Glomerular visceral epithelial cell (primary cell): ENCODE data around the gene JAML.

Experiments used
- DNase-seq: peaks from one replicate; pipeline ENCODE4 v3.0.0-alpha.2; 2016; ENCODE audit errors: extremely low spot score

Gene JAML

DNA sequence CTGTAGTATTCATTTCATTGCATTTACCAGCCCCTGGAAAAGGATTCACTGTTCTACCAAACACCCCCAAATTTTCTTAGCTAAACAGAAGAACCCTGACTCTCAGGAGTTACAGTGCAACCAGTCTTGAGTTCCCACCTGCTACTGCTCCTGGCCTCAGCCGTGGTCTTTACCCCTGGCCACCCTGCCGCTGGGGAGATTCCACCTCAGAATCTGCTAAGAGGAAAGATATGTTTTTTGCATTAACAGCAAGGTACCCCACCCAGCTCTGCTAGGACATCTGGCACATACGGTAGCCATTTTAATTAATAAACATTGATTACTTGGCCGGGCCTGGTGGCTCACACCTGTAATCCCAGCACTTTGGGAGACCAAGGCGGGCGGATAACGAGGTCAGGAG, 9.0 kb downstream of the JAML start:
- no peak for DNase-seq

DNA sequence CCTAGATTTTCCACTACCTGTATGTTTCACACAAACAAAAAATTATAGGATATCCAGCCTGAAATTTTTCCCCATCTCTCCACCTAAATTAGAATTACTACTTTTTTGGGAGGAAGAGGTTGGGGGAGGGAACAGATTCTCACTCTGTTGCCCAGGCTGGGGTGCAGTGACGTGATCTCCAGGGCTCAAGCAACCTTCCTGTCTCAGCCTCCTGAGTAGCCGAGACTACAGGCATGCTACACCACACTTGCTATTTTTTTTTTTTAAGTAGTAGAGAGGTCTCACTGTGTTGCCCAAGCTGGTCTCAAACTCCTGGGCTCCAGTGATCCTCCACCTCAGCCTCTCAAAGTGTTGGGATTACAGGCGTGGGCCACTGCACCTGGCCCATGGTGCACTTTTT, 9.5 kb downstream of the JAML start:
- no peak for DNase-seq

DNA sequence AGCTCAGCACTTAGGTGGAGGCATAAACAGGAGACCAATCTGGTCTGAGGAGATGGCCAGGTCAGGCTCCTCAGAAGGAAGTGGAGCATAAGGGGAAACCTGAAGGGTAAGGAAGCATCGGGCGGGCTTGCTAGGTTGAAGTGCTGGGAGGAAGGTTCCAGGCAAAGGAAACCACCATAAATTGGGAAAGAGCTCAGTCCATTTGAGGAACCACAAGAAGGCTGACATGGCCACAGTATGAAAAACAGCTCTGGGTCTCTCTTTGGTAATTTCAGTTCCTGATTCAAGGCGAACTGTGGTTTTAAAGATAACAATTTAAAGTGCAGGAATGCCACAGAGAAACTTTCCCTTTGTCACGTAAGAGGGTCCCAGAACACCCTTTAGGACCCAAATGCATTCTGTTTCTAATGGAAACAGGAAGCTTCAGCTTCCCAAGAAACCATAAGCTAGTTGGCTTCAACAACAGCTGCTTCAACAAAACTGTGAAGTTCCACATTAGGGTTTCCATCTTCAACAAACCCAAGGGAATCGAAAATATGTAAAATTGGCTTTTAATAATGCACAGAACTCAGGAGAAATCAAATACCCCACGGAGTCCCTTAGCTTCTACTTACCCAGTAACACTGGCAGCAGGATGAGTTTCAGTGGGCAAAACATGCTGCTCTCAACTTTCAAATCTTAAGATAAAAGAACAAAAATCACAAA, 10.4 kb downstream of the JAML start:
- DNase-seq, result no peak

DNA sequence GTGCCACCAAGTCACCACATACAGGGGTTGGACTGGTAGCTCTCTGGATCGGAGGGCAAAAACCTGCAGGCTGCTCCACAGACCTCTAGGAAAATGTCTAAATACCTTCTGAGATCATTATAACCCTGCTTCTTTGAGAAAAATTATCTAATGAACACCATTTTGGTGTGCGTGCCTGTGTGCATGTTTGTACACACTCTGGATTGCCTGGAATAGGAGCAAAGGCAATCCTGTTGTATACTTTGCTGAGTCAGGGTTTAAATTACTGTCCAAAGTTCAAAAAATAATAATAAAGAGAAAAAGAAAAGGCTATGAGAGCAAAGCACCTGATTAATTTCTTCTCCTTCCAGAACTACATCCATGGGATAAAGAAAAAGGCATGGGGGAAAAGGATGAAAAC, 11.0 kb downstream of the JAML start:
- no peak for DNase-seq

DNA sequence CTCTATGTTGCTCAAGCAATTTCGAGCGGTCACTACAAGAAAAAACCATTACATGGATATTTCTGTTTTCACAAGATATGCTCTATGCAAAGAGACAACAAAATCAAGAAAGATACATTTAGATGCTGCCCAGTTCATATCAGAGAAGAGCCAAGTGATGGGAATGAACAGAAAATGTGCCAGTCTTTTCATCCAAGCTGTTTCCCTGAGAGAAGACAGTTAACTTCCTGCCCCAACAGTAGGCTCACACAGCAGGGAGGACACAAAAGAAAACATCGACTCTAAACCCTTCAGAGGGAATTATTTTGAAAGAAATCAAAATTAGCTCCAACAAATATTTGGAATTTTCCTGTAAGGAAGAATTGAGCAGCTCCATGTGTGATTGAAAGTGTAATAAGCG, 11.6 kb downstream of the JAML start:
- DNase-seq, result no peak

DNA sequence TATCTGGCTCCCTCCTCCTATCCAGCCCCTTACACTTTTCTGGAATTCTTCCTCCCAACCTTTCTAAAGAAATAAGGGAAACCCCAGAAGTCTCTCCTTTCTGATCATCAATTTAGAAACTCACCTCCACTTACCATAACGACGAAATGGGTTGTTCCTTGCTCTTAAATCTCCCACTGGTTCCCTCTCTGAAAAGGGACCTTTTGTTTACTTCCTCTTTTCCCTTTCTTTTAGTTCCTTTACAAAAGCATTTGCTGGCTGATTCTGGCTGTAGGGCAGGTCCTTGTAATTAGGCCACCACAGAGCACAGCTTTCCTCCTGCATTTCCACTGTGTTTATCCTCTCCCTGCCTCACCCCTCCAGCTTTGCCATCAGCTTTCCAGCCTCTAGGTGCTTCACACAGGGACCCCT, 12.0 kb downstream of the JAML start:
- DNase-seq, result no peak

DNA sequence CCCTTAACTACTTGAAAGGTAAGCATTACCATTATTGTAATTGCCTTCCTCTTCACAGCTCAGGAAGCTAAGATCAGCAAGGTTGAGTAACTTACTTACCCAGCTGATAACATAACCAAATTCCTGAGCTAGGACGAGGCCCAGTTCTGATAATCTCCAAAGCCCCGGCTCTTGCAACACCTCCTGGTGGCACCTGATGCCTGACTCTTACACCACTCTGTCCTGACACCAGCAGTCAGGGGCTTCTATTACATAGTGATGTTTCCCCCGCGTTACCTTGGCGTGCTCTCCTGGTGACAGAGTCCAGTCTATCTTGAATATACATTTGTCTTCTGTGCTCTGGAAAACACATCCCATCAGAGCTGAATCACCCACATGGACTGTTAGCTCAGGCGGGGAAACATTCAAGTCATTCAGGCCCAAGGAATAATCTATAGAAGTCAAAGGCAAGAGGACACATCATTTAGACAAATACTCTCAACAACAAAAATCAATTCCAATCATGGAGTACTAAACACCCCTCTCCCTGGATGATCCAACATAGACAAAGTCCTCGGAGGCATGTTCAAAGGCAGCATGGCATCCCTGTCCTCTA, 12.6 kb downstream of the JAML start:
- DNase-seq, result no peak

DNA sequence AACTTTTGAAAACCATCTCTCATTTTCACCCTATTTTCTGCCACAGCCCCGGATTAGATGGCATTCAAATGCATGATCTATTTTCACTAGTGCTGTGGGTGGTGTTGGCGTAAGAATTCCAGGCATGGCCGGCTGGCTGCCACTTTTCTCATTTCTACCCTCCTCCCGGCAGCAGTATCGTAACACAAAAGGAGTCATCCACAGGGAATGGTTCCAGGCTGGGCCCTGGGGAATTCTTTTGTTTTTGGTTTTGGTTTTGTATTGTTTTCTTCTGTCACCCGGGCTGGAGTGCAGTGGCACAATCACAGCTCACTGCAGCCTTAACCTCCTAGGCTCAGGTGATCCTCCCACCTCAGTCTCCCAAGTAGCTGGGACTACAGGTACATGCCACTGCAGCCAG, 13.8 kb downstream of the JAML start:
- no peak for DNase-seq

DNA sequence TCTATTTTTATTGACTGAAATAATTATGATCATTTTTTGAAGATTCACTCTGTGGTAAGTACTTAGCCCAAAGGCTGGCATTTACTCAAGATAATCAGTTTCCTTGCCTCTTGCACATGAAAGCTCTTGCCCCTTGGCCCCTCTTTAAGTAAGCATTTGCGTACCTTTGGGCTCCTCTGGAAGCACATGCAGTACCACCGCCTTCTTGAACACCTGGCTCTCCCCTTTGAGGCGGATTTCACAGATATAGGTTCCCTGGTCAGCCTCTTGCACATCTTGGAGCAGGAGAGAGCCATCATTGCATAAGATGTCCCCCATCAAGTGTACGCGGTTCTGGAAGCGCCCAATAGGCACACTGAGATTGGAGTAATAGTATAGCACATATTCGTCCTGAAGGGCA, 14.5 kb downstream of the JAML start:
- no peak for DNase-seq

DNA sequence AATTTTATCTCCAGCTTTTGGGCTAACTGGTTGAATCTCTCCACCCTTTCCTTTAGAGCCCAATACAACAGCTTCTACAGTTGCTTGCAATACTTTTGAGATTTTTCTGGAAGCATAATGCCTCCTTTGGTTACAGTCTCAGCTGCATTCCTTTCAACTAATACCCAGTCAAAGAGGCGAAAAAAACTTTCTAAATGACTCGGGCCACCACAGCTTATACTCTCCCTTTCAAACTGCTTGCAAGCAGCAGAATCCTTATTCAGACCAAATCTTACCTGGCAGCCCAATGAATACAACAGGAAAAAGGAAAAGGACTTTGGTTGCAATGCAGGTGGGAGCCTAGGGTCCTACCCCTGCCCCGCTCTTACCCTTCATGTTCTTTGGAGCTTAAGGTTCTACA, 15.8 kb downstream of the JAML start:
- no peak for DNase-seq

DNA sequence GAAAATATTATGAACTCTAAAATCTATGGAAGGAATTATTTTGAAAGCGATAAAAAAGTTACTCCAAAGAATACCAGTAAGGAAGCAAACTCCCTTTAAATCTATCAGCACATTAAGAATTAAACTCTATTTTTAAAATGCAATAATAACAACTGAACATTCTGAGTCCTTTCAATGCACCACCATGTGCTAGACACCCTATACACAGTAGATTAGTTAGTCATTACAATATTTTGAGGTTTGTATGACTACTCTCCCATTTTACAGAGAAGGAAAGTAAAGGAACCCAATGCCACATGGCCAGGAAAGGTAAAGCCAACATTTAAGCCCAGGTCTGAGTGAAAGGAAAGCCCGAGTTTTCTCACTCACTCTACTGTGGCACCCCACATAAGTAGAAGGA, 17.7 kb downstream of the JAML start:
- no peak for DNase-seq

DNA sequence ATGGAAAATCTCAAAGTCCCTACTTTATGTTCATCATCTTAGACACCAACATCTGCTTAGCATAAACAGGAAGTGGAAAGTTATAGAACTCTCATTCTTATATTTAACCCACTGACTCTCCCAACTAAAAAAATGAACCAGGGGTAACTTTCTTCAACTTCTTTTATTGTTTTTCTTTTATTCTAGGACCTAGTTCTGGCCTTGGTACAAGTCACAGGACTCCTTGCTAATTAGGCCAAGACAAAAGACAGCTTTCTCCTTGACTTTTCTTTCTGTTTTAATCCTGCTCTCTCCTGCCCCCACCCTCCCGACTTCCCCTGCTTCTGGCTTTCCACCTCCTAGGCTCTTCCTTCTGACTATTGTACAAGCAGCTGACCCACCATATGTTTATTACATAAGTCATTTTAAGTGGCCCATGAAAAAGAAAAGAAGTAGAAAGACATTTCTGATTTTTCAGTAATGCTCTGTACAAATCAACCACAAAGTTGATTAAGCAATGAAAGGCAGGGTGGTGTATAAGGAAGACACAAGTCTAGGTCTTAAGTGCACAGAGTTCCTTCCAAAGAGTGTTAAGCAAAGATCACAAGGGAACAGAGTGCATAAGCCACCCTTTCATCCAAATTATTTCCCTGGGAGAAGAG, 18.3 kb downstream of the JAML start:
- no peak for DNase-seq

DNA sequence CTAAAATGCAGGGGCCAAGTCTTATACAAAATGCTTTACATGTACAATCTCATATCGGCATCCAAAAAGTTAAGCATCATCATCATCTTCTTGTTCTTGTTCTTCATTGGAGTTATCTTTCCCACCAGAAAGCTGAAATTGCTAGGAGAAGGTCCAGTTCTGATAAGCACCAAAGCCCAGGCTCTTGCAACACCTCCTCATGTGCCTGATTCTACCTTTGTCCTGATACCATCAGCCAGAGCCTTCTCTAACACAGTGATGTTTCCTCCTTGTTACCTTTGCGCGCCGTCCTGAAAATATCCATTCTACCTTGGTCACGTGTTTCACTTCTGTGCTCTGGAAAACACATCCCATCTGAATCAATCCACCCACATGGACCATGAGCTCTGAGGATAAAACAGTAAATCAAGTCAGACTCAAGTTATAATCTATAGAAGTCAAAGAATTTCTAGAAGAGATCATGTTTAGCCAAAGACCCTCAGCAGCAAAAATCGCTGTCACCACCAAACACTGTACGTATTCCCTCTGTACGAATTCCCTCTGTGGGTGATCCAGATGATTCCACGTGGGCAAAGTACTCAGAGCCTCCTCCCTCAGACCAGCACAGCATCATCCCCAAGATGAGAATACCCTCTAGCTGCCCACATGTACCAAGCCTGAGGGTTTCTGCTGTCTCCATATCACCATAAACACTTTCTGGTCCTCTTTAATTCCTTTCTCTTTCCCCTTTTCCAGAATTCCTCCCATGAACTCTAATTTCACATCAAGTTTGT, 19.0 kb downstream of the JAML start:
- DNase-seq, result no peak

DNA sequence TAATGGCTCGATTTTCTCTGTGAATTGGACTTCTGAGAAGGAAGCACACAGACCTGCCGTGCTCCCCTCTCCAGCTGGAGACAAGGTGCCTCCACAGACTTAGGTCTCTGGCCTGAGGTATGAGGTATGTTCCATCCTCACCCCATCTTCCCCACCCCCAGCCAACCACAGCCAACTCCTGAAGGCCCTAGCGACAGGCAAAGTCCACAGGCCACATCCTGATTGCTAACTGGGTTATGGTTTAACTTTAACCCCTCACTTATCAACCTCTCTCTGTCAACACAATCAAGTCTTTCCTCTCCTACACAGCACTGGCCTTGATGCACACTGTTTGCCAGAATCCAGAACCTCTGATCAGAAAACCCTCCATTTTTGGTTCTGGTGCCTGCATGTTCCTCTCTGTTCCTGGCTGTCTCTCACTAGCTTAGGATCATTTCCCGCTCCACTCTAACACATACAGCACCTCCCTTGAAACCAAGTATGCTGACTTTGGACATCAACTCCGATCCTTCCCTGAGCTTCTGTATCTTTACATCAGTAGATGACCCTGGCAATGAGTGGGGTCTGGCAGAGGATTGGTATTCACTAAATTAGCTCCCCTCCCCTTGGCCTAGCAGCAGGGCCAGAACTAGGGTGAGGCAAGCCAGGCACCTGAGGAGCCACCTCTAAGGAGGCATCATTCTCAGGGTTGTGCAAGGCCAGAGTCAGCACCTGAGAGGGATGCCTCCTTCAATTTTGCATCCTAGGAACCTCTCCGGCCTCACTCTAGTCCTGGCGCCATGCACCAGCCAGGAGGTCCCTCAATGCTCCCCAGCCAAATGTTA, 22.0 kb downstream of the JAML start:
- no peak for DNase-seq

DNA sequence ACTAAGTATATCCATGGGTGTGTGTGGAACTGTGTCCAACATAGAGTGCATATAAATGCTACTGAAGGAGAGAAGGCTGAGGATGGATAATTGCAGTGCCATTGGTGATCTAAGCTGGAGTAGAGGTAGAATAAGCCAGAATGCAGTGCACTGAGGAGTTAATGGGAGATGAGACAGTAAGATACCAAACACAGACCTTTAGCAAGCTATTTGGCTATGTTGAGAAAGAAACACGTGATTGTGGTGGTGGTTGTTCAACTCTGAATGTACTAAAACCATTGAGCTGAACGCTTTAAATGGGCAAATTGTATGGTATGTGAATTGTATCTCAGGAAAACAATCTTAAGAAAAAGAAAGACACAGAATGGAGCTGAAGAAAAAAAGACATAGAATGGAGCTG, 22.8 kb downstream of the JAML start:
- no peak for DNase-seq

DNA sequence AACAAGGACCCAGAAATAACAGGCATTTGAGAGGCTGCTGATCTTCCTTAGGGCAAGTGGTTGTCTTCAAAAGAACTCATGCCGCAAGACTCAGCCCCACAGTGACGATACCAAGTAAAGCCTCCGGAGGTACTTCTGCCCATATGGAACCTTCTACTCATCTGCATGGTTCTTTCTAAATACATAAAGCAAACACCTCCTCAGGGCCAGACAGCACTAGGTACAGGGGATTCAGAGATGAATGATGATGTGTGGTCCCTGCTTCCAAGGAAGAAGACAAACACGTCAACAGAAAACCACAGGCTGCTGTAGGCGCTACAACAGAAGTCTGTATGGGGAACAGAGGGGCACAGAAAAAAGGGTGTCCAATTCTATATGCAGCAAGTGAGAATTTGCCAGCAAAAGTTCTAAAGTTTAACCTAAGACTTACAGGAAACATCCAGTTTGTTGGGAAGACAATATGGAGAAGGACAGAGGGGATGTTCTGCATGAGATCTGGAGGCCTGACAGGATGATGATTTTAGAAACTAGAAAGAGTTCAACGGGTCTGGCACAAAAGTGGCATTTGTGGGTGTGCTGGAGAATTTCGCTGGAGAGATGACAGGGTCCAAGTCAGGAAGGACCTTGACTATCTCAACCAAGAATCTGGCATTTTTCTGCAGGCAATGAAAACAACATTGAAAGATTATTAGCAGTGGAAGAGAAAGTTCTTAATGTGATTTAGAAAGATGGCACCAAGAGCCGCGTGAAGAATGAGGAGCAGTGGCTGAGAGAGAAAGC, 23.7 kb downstream of the JAML start:
- DNase-seq, result no peak

DNA sequence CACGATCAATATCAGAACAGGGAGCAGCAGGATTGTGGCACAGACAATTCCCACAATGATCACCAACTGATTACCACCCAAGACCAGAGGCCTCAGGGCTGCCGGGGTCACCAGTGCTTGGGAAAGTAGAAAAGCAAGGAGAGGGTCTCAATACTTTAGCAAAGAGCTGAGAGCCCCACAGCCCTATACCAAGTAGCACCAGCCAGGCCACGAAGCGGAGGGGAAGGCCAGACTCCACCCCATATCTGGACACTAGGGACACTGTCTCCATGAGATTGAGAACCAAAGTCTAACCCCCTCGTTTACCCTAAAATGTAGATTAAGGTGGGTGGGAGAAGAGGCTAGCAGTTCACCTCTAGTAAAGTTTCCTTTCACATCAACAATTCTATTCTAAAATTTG, 24.3 kb downstream of the JAML start:
- no peak for DNase-seq

DNA sequence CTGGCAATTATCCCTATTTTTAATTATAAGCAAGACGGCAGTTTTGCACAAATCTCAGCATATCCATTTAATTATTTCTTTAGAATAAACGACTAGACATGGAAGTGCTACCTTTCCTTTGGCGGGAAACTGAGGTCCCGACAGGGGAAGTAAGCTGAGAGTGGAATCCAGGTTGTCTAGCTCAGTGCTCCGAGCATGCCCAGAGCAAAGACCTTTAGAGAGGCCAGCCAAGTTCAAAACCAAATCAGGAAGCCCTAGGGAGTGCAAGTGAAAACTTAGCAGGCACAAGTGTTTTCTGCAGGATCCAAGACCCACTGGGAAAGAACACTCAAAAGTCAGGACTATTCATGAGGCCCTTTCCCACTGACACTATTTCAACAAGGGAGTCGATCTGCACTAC, 25.7 kb downstream of the JAML start:
- no peak for DNase-seq

DNA sequence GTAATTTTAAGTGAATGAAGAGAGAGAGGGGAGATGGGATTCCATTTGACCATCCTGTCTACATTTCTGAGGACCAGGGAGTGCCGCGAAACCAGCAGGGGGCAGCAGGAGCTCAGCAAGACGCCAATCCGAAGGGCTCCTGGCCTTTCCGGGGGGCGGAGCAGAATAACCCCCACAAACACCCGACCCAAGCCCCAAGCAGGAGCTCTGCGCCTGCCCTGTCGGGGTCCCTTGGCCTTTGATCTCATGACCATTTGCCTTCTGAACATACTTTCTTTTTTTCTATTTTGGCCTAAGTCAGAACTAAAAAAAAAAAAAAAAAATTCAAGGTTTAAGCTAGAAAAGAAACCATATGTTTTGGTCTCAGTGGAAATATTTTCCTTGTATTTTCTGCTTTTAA, 26.4 kb downstream of the JAML start:
- DNase-seq, result peak; percentile 65

DNA sequence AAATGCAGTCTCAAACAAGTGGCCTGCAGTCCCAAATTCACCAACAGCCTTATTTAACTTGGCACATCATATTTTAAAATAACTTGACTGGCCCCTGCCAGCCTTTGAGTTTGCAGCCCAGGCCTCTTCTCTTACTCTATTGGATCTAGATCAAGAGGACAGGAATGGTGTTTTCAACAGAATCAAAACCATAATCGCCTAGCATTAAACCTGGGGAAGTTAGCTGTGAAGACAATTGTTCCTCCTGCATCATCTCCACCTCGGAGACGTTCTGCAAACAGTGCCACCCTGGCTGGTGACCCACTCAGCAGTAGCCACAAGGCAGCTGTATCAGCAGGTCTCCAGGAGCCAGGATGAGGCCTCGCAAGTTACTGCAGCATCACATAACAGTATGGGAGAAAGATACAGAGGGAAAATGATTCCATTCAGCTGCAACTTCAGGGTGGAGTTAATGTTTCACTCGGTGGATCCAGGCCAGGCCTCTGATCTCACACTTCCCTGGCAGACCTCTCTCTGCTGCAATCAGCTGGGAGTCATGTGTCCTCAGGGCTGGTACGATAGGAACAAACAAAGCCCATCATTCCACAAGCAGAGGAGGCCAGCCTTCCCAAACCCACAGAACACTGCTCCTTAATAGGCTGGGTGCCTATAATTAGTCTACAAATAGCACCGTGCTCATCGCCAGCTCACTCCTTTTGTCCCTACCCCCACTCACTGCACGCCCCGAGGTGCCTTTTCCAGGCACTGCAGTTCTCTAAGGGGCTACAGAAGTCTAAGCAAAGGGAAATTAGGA, 29.8 kb downstream of the JAML start:
- DNase-seq, result peak; percentile 87
